Hepatocyte (in vitro differentiated cells): Measurements from ENCODE around the gene VCPKMT. TPM values are rescaled to one million over a fixed set of nuclear protein-coding genes. Genes with fewer than 3 reads are reported as not detected.

Source experiments
- DNase-seq: peaks from one replicate; pipeline ENCODE4 v3.0.0-alpha.2; 2016; ENCODE audit warnings: low spot score
- H2AFZ ChIP-seq: fragments of 200-600 bp; sonication (generic); 2 replicates; pipeline ENCODE4 v1.6.0; 2016; ENCODE audit warnings: antibody characterized with exemption, mild to moderate bottlenecking
- H3K27ac ChIP-seq: fragments of 200-600 bp; sonication (generic); 2 replicates; pipeline ENCODE4 v1.5.1; 2016; ENCODE audit warnings: mild to moderate bottlenecking
- H3K27me3 ChIP-seq: fragments of 200-600 bp; sonication (generic); 2 replicates; pipeline ENCODE4 v1.6.1; 2016
- H3K36me3 ChIP-seq: fragments of 200-600 bp; sonication (generic); replicated peaks from 2 replicates; pipeline ENCODE4 v1.5.1; 2016; ENCODE audit warnings: low read depth; ENCODE audit not compliant: insufficient read depth
- H3K4me1 ChIP-seq: fragments of 200-600 bp; sonication (generic); 2 replicates; pipeline ENCODE4 v1.5.1; 2016; ENCODE audit warnings: mild to moderate bottlenecking, moderate library complexity; ENCODE audit not compliant: insufficient read depth
- H3K4me2 ChIP-seq: fragments of 200-600 bp; sonication (generic); 2 replicates; pipeline ENCODE4 v1.6.0; 2016
- H3K4me3 ChIP-seq: fragments of 200-600 bp; sonication (generic); 2 replicates; pipeline ENCODE4 v1.5.1; 2016; ENCODE audit warnings: mild to moderate bottlenecking
- H3K79me2 ChIP-seq: fragments of 200-600 bp; sonication (generic); 2 replicates; pipeline ENCODE4 v1.6.0; 2017; ENCODE audit warnings: mild to moderate bottlenecking
- H3K9me2 ChIP-seq: fragments of 200-600 bp; sonication (generic); replicated peaks from 2 replicates; pipeline ENCODE4 v1.6.0; 2017; ENCODE audit warnings: mild to moderate bottlenecking; ENCODE audit not compliant: insufficient read depth
- H3K9me3 ChIP-seq: fragments of 200-600 bp; sonication (generic); 2 replicates; pipeline ENCODE4 v1.5.1; 2016; ENCODE audit warnings: low read depth, mild to moderate bottlenecking
- H4K20me1 ChIP-seq: fragments of 200-600 bp; sonication (generic); 2 replicates; pipeline ENCODE4 v1.6.0; 2016; ENCODE audit warnings: mild to moderate bottlenecking; ENCODE audit not compliant: insufficient read depth, poor library complexity, severe bottlenecking
- CTCF ChIP-seq: fragments of 200-600 bp; sonication (generic); IDR thresholded peaks from 2 replicates; pipeline ENCODE4 v1.5.1; 2016; ENCODE audit warnings: antibody characterized with exemption, mild to moderate bottlenecking; ENCODE audit not compliant: poor library complexity
- EZH2 ChIP-seq: fragments of 200-600 bp; sonication (generic); IDR thresholded peaks from 2 replicates; pipeline ENCODE4 v1.6.1; 2016; ENCODE audit warnings: antibody characterized with exemption, mild to moderate bottlenecking, borderline replicate concordance
- EZH2phosphoT487 ChIP-seq: fragments of 200-600 bp; sonication (generic); IDR thresholded peaks from one replicate; pipeline ENCODE4 v1.6.1; 2018; ENCODE audit warnings: antibody characterized with exemption, mild to moderate bottlenecking, low read depth, moderate library complexity; ENCODE audit not compliant: unreplicated experiment, severe bottlenecking
- WGBS: methylation state at CpG from one replicate; pipeline ENCODE4 v1.1.6; 2016; ENCODE audit warnings: low lambda C conversion rate; ENCODE audit errors: missing lambda C conversion rate; 5-methylcytosine and 5-hydroxymethylcytosine counted together
- polyA plus RNA-seq: library from polyadenylated mRNA; unstranded; fragments of >200 nt; fragmentation: Nextera tagmentation; extraction: Ambion mirVana; gene quantifications from 2 replicates; pipeline ENCODE4 v1.2.1, GENCODE V29; 2016
- total RNA-seq: library from RNA; depleted of rRNA; stranded (reverse); fragments of >200 nt; gene quantifications from 2 replicates; pipeline ENCODE4 v1.2.3, GENCODE V29; 2014

Gene VCPKMT
- total and polyA plus RNA-seq, 2 experiments from 2014 or later: 6.1 to 11.5 TPM

- Histone ChIP-seq H3K36me3 (no peaks in the 10 kb centered on the region), H3K9me2 (no peaks in the 10 kb centered on the region), H3K4me1 (no peaks in the 10 kb centered on the region), H2AFZ (no peak overlapping the region), H3K27me3 (no peaks in the 10 kb centered on the region), H4K20me1 (no peaks in the 10 kb centered on the region), H3K4me2 (no peak overlapping the region), H3K27ac (no peak overlapping the region), H3K4me3 (no peak overlapping the region), H3K79me2 (no peaks in the 10 kb centered on the region), H3K9me3 (no peaks in the 10 kb centered on the region)
- no peak for DNase-seq
- no peak for TF ChIP-seq EZH2phosphoT487
- no peak for TF ChIP-seq CTCF
- no peak for TF ChIP-seq EZH2
- WGBS: 100% methylated on average over 1 of the region's 1 CpG
Observed at GRCh38 chr14:50072395-50072794, 44.0 kb downstream of the VCPKMT start.

- Histone ChIP-seq H3K4me3 (no peak overlapping the region), H3K27ac (no peak overlapping the region), H3K9me3 (no peaks in the 10 kb centered on the region), H3K36me3 (no peaks in the 10 kb centered on the region), H3K9me2 (no peaks in the 10 kb centered on the region), H2AFZ (no peak overlapping the region), H3K27me3 (no peaks in the 10 kb centered on the region), H3K4me1 (no peaks in the 10 kb centered on the region), H4K20me1 (no peaks in the 10 kb centered on the region), H3K4me2 (no peak overlapping the region), H3K79me2 (no peaks in the 10 kb centered on the region)
- no peak for DNase-seq
- WGBS: 90% methylated on average over 13 of the region's 13 CpGs
- TF ChIP-seq EZH2phosphoT487 (no peak), EZH2 (no peak), CTCF (no peak)
Observed at GRCh38 chr14:50070840-50071548, 45.4 kb downstream of the VCPKMT start.

- Histone ChIP-seq H3K4me3 (no peak overlapping the region), H3K9me3 (no peaks in the 10 kb centered on the region), H3K4me1 (no peaks in the 10 kb centered on the region), H3K4me2 (no peak overlapping the region), H3K79me2 (no peaks in the 10 kb centered on the region), H3K36me3 (no peaks in the 10 kb centered on the region), H2AFZ (no peak overlapping the region), H3K27ac (no peak overlapping the region), H4K20me1 (no peaks in the 10 kb centered on the region), H3K9me2 (no peaks in the 10 kb centered on the region), H3K27me3 (no peaks in the 10 kb centered on the region)
- WGBS: 87% methylated on average over 3 of the region's 3 CpGs
- no peak for DNase-seq
- TF ChIP-seq CTCF (no peak), EZH2 (no peak)
Observed at GRCh38 chr14:50070230-50070629, 46.1 kb downstream of the VCPKMT start.
